Measurements from ENCODE around the gene TM9SF1. TPM values are rescaled to one million over a fixed set of nuclear protein-coding genes. Genes with fewer than 3 reads are reported as not detected.

The TM9SF1 gene
- total and polyA plus RNA-seq, 9 of the 15 experiments (the other 6 are each of a cell fraction or from before 2014, with no cell fraction given): 5.3 to 20.3 (median 11.8) TPM

DNA sequence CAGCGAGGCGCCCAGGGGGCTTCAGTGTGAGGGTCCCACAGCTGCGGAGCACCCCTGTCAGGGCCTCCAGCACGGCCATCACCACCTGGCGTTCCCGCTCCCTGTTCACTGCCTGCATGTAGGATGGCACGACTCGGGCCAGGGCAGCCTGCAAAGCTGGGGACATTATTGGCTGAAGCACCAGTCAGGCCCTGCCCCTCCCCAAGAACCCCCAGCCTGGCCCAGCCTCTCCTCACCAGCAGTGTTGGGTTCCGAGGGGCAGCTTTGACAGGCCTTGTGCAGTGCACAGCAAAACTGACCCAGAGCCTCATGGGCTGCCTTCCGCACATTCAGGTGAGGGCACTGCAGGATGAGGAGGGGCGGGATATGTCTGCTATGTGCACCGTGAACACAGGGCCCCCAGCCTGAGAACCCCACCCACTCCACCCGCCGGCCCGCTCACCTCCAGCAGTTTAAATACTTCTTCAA is 12.2 kb downstream of the TM9SF1 start:
- Histone ChIP-seq H3K4me2 (ENCODE audit: insufficient read depth, low read length) (no peak overlapping the region), H3K36me3 (ENCODE audit: control insufficient read depth, insufficient read depth, low read length) (peaks cover 94% of the 10 kb centered on the region; the same call in 2 of the 3 replicates), H3K9ac (ENCODE audit: insufficient read depth in 1 of 2, low read depth in 2 of 2, low read length in 2 of 2) (no peak overlapping the region), H3K4me3 (no peak overlapping the region), H2AFZ (ENCODE audit: low read depth, low read length) (no peak overlapping the region), H3K4me1 (replicated peaks in 1 of 2; ENCODE audit: control insufficient read depth in 2 of 2, insufficient read depth in 2 of 2, low read length in 2 of 2) (peaks cover 0 to 12% of the 10 kb centered on the region in 2 experiments; a peak in 3 of 5 replicates), H3K79me2 (ENCODE audit: control insufficient read depth, insufficient read depth, low read length) (peaks cover 12% of the 10 kb centered on the region), H3K27ac (ENCODE audit: extremely low read depth, low read depth, low read length) (no peak overlapping the region), H4K20me1 (replicated peaks; ENCODE audit: control insufficient read depth, insufficient read depth, low read length) (peaks cover 6% of the 10 kb centered on the region; the same call in 1 of the 2 replicates), H3K9me1 (ENCODE audit: control insufficient read depth, insufficient read depth, low read length) (peaks cover 2% of the 10 kb centered on the region), H3K27me3 (ENCODE audit: control insufficient read depth in 2 of 2, insufficient read depth in 2 of 2, low read length in 2 of 2) (no peaks in the 10 kb centered on the region), H3K9me3 (replicated peaks; ENCODE audit: control insufficient read depth, insufficient read depth, low read depth, low read length) (no peaks in the 10 kb centered on the region)
- FAIRE-seq (no peak), ATAC-seq (no peak), DNase-seq (ENCODE audit: extremely low read depth in 1 of 4, low spot score in 3 of 4) (no peak)
- in situ Hi-C loops (cut with MboI) (no loop called here), intact Hi-C loops (cut with micrococcal nuclease) (no loop called here)
- BruUV-seq (replicated peaks): no TSS peak
- 93% methylated on average over 5 of the region's 15 CpGs for WGBS (ENCODE audit: insufficient coverage, low coverage, missing lambda C conversion rate)
- TF ChIP-seq, protein P1, sequence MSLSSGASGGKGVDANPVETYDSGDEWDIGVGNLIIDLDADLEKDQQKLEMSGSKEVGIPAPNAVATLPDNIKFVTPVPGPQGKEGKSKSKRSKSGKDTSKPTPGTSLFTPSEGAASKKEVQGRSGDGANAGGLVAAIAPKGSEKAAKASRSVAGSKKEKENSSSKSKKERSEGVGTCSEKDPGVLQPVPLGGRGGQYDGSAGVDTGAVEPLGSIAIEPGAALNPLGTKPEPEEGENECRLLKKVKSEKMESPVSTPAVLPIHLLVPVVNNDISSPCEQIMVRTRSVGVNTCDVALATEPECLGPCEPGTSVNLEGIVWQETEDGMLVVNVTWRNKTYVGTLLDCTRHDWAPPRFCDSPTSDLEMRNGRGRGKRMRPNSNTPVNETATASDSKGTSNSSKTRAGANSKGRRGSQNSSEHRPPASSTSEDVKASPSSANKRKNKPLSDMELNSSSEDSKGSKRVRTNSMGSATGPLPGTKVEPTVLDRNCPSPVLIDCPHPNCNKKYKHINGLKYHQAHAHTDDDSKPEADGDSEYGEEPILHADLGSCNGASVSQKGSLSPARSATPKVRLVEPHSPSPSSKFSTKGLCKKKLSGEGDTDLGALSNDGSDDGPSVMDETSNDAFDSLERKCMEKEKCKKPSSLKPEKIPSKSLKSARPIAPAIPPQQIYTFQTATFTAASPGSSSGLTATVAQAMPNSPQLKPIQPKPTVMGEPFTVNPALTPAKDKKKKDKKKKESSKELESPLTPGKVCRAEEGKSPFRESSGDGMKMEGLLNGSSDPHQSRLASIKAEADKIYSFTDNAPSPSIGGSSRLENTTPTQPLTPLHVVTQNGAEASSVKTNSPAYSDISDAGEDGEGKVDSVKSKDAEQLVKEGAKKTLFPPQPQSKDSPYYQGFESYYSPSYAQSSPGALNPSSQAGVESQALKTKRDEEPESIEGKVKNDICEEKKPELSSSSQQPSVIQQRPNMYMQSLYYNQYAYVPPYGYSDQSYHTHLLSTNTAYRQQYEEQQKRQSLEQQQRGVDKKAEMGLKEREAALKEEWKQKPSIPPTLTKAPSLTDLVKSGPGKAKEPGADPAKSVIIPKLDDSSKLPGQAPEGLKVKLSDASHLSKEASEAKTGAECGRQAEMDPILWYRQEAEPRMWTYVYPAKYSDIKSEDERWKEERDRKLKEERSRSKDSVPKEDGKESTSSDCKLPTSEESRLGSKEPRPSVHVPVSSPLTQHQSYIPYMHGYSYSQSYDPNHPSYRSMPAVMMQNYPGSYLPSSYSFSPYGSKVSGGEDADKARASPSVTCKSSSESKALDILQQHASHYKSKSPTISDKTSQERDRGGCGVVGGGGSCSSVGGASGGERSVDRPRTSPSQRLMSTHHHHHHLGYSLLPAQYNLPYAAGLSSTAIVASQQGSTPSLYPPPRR (CRISPR knock-in tag; IDR thresholded peaks at IDR 0.05; ENCODE audit: borderline replicate concordance): no peak
- no peak for TF ChIP-seq TRIM24 (IDR thresholded peaks at IDR 0.05)
- TF ChIP-seq RBM39 (optimal IDR thresholded peaks at IDR 0.05; ENCODE audit: low read depth, low read length): no peak
- no peak for TF ChIP-seq FOXA3 (CRISPR knock-in tag; conservative IDR thresholded peaks at IDR 0.05 in 1 of 2, IDR thresholded peaks at IDR 0.05 in 1 of 2)
- no peak for TF ChIP-seq SMARCA4 (IDR thresholded peaks at IDR 0.05)
- TF ChIP-seq, protein P2, sequence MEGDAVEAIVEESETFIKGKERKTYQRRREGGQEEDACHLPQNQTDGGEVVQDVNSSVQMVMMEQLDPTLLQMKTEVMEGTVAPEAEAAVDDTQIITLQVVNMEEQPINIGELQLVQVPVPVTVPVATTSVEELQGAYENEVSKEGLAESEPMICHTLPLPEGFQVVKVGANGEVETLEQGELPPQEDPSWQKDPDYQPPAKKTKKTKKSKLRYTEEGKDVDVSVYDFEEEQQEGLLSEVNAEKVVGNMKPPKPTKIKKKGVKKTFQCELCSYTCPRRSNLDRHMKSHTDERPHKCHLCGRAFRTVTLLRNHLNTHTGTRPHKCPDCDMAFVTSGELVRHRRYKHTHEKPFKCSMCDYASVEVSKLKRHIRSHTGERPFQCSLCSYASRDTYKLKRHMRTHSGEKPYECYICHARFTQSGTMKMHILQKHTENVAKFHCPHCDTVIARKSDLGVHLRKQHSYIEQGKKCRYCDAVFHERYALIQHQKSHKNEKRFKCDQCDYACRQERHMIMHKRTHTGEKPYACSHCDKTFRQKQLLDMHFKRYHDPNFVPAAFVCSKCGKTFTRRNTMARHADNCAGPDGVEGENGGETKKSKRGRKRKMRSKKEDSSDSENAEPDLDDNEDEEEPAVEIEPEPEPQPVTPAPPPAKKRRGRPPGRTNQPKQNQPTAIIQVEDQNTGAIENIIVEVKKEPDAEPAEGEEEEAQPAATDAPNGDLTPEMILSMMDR (IDR thresholded peaks at IDR 0.05 in 2 of 3, conservative IDR thresholded peaks at IDR 0.05 in 1 of 3; ENCODE audit: insufficient read depth in 2 of 3, low read depth in 1 of 3, low read length in 3 of 3): no peak
- no peak for TF ChIP-seq ZNF12 (CRISPR knock-in tag; IDR thresholded peaks at IDR 0.05)
- no peak for TF ChIP-seq ETV1 (tag; conservative IDR thresholded peaks at IDR 0.05; ENCODE audit: low read depth)
- TF ChIP-seq NCOR1 (IDR thresholded peaks at IDR 0.05): no peak
- TF ChIP-seq, protein P3, sequence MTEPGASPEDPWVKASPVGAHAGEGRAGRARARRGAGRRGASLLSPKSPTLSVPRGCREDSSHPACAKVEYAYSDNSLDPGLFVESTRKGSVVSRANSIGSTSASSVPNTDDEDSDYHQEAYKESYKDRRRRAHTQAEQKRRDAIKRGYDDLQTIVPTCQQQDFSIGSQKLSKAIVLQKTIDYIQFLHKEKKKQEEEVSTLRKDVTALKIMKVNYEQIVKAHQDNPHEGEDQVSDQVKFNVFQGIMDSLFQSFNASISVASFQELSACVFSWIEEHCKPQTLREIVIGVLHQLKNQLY (CRISPR knock-in tag; conservative IDR thresholded peaks at IDR 0.05): no peak
- TF ChIP-seq RBFOX2 (IDR thresholded peaks at IDR 0.05; ENCODE audit: low read depth, low read length): peak; percentile 42
- TF ChIP-seq POLR2G (IDR thresholded peaks at IDR 0.05; ENCODE audit: low read depth, low read length): peak; percentile 60
- TF ChIP-seq FOXJ3 (CRISPR knock-in tag; IDR thresholded peaks at IDR 0.05): no peak
- TF ChIP-seq USF1 (CRISPR knock-in tag; IDR thresholded peaks at IDR 0.05): no peak
- CTCF ChIA-PET (ENCODE audit: low intra/inter-chr PET ratio): no interaction called here
- POLR2A ChIA-PET: no interaction called here
